EH (cell line): Measurements from ENCODE around the gene CPD.
"Not testable (repeated sequence)": the region's sequence is repeated elsewhere in the genome, so short reads cannot be mapped to it uniquely, and the experiment has no call there.

ENCODE experiments used
- DNase-seq: peaks from one replicate; pipeline ENCODE4 v3.0.0-alpha.2; 2015; ENCODE audit warnings: low read depth

The CPD gene

DNA sequence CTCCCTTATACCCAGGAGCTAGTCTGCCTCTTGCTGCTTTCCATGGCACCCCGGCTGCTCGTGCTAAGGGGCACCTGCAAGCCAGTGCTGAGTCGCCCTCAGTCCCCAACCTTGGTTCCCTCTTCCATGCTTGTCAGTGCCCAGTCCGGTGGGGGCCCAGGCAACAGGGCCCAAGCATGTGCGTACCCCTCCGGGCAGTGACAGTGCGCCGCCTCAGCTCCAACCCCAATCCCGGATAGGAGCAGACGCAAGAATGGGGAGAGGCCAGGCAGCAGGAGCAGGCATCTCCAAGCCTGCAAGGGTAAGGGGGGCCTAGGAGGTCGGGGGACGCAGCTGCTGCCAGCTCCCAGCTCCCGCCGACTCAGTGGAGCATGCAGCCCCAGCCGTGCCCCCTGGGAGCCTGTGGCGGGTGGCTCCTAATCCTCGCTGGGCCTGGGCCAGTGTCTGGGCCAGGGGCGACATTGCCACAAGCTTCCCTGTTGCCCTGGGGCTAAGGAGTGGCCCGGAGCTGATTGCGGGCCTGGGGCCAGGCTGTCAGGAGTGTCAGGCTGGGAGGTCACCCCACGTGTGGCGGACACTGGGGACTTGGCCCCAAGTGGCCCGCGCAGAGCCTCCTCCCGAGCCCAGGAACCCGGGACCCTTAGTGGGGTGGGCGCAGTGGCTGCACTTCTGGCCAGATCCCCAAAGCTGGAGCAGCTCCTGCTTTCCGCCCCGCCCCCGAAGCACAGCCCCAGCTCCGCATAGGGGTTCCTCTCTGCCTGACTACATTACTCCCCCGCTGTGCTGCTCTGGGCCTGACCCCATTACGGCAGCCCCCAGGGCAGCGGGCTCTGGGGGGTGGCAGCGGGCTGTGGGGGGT lies 9.8 kb downstream of the CPD start:
- no peak for DNase-seq

DNA sequence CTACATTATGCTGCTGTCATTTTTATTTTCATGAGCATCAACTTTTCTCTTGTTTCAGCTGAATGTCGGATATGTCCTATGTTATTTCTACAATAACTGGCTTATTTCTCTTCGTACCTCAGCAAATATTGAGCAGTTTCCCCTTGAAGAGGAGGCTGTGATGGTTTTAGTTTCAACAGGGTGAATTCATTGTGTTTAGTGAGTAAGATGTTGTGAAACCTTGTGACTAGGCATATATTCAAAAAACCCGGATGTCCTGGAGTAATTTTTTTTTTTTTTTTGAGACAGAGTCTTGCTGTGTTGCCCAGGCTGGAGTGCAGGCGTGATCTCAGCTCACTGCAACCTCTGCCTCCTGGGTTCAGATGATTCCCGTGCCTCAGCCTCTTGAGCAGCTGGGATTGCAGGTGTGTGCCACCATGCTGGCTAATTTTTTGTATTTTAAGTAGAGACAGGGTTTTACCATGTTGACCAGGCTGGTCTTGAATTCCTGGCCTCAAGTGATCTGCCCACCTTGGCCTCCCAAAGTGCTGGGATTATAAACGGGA lies 11.1 kb downstream of the CPD start:
- no peak for DNase-seq

DNA sequence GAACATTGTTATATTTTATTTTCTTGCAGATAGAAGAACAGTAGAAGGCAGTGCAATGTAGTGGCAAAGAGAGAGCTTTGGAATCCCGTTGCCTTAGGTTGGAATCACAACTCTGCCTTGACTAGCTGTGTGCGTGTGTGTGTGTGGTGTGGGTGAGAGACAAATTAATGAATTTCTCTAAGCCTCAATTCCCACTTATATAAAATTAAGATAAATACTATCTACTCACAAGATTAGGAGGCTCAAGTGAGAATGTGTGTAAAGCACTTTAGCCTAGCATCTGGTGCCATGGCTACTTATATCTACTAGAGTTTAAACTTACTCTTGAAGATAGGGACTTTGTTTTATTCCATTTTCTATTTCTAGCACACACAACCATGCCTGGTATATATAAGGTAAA lies 12.8 kb downstream of the CPD start:
- no peak for DNase-seq

DNA sequence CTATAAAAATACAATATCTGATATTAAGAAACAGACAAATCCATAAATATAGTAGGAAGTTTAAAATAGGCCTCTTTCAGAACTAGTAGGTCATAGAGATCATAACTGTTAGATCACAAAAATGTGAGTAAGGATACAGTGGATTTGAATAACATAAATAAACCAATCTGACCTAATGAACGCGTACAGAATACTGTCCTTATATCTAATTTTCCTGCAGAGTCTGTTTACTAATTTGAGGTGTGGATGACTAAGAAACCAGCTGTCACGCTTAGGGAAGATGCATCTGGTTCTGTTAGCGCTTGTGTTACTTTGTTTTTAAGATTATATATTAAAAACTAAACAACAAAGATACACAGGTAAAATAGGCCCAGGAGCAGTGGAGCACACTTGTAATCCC lies 14.8 kb downstream of the CPD start:
- no peak for DNase-seq

DNA sequence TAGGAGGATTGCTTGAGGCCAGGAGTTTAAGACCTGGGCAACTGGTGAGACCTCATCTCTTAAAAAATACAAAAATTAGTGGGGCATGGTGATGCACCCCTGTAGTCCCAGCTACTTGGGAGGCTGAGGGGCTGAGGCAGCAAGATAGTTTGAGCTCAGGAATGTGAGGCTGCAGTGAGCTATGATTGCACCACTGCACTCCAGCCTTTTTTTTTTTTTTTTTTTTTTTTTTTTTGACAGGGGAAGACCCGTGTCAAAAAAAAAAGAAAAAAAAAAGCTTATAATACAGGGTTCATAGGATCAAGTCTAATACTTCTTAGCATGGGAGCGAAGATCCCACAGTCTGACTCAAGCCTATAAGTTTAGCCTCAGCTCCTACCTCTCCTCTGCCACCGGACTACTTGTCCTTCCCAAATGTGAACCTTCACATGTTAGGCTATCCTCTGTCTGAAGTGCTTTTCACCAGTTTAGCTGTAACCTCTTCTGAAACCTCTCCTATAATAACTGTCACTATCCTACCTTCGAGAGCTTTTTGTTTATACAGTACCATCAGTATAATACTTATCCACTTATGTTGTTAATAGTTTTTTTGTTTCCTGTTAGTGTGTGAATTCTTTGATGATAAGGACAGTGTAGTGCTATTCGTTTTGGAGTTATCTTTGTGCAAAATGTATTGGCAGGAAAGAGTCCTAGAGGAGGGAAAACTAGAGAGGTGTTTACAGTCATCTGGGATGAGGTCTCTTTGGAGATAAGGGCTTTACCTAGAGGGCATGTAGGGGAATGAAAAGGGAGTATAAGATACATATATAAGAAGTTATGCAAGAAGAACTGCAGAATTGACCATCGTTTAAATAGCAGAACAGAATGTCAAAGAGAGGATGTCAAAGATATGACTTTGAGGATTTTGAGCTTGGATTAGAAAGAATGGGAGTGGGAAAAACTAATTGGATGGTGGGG lies 15.5 kb downstream of the CPD start:
- DNase-seq, result no peak

DNA sequence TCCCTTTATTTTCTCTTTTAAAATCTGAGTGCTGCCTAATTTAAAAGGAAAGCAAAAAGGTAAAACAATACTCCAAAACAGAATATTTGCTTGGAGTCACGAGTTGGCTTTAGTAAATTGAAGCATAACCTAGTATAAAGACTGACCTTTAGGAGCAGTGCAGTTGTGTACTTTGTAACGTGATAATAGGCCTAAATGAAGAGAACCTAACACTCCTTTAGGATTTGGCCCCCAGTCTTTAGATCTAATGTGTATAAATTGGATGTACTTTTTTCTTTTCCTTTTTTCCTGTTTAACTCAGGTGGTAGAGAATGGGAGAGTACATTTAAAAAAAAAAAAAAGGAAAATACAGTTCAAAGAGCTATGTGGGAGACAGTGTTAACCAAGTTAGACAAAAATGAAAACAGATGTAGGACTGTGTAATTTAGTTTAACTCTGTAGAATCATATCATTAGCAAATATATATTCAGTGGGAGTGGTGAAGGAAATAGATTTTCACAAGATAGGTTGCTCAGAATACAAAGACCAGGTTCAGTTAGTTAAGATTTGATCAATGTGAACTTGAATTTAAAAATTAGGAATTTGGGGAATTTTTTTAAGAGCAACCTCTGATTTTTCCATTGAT lies 16.8 kb downstream of the CPD start:
- no peak for DNase-seq

DNA sequence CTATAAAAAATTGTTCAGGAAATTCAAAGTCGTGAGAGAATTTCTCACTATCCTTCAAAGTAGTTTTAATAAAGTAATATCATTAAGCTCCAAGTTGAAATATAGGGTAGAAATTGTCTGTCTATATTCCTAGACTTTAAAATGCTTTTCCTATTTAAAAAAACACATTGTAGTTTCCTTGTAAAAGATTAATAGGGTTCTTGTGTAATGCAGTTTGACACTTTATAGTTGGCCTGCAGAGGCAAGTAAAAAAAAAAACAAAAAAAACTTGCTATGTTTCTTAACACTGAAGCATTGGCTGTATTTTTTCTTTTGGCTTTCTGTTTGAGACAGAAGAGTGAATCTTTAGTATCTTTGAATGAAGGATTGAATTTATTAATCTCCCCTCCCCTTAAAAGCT lies 17.4 kb downstream of the CPD start:
- DNase-seq, result no peak

DNA sequence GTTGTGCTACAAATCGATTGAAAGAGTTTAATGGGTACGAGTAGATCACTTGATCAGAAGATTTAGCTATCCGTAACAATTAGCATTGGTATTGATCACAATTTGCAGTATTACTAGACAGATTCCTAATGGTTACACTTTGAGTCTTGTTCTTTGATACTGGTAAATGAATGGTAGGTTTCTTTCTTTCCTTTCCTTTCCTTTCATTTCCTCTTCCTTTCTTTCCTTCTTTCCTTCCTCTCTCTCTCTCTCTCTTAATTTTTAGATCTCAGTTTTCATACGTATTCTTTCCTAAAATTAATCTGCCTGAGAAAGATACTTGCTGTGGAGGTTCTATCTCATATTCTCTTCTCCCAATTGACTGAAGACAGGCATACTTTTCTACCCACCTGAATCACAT lies 17.9 kb downstream of the CPD start:
- no peak for DNase-seq

DNA sequence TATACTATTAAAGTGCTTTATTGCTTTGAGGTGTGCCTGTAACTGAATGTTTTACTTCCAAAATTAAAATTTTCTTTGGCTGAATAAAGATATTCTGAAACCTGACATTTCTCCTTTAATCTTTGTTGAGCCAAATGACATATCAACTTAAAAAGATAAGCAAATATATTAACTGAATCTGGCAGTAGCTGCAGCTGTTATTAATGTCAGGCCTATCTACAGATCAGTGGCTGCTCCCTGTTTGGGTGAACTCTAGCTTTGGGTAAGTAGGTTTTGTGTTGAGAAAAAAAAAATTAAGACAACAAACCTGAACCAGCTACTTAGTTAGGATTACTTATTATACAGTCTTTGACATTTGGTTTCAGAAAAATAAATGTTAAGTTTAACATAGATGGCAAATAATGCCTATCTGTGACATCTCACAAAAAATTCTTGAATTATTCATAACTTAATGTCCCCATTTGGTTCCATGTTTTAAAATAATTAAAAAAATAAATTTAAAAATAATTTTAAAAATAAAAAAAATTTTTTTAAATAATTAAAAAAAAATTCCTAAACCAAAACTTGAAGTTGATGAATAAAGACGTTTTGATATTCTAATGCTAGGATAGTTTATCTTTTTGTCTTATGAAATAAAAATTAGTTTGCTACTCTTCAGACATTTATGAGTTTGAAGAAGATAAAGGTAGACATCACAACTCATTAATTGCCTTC lies 19.8 kb downstream of the CPD start:
- no peak for DNase-seq

DNA sequence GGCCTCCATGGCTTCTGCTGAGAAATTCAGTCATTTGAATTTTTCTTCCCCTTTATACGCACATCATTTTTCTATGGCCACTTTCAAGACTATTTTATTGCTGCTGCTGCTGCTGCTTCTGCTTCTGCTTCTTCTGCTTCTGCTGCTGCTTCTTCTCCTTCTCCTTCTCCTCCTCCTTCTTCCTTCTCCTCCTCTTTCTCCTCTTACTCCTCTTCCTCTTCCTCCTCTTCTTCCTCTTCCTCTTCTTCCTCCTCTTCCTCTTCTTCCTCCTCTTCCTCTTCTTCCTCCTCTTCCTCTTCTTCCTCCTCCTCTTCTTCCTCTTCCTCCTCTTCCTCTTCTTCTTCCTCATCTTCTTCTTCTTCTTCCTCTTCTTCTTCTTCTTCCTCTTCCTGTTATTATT lies 22.4 kb downstream of the CPD start:
- no peak for DNase-seq

DNA sequence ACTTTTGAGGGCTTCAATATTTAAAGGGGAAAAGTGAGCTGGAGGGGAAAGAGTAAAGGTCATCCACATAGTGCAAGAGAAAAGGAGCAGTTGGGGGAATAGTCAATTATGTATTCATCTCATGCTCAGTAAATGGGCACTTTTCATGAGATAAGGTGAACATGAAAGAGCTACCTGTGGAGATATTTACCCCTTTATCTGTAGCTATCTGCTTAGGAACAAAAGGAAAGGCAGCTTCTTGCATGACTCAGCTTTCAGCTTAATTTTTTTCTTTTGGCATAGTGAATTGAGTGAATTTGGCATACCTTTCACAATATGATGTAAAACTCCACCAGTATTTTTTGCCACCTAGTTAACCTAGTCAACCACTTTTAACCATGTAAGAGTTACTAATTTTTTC lies 26.4 kb downstream of the CPD start:
- DNase-seq, result no peak

DNA sequence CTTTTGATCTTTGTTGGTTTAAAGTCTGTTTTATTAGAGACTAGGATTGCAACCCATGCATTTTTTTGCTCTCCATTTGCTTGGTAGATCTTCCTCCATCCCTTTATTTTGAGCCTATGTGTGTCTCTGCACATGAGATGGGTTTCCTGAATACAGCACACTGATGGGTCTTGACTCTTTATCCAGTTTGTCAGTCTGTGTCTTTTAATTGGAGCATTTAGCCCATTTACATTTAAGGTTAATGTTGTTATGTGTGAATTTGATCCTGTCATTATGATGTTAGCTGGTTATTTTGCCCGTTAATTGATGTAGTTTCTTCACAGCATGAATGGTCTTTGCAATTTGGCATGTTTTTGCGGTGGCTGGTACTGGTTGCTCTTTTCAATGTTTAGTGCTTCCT lies 31.9 kb downstream of the CPD start:
- DNase-seq, result not testable (repeated sequence)

DNA sequence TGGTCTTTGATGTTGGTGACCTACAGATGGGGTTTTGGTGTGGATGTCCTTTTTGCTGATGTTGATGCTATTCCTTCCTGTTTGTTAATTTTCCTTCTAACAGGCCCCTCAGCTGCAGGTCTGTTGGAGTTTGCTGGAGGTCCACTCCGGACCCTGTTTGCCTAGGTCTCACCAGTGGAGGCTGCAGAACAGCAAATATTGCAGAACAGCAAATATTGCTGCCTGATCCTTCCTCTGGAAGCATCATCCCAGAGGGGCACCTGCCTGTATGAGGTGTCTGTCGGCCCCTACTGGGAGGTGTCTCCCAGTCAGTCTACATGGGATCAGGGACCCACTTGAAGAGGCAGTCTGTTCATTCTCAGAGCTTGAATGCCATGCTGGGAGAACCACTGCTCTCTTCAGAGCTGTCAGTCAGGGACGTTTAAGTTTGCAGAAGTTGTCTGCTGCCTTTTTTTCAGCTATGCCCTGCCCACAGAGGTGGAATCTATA lies 33.3 kb downstream of the CPD start:
- DNase-seq, result not testable (repeated sequence)

DNA sequence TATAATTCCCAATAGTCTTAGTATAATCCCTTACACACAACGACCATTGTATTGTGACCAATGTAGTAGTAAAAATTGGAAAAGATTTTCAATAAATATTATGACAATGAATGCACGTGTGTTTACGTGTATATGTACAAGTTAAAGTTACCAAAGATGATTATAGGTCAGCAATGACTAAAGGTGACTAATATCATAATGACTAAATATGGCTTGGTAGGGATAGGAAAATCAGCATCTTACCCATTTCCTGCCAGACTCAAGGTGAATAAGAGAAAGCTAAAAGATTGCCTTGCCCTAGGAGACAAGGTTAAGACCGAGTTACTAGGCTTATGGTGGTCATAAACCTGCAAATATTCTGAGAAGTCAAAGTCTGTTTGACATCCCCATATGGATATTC lies 34.4 kb downstream of the CPD start:
- peak; percentile 12 for DNase-seq

DNA sequence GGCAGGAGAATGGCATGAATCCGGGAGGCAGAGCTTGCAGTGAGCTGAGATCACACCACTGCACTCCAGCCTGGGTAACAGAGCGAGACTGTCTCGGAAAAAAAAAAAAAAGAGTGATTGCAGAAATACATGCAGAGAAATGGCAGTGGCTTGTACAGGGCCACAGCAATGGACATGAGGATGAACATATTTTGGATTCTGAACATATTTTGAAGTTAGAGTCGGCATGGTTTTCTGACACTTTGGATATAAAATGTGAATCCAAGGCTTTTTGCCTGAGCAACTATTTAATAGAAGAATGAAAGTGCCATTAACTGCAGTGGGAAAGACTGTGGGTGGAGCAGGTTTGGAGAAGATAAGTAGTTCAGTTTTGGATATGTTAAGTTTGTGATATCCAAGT lies 35.8 kb downstream of the CPD start:
- DNase-seq, result peak; percentile 79

DNA sequence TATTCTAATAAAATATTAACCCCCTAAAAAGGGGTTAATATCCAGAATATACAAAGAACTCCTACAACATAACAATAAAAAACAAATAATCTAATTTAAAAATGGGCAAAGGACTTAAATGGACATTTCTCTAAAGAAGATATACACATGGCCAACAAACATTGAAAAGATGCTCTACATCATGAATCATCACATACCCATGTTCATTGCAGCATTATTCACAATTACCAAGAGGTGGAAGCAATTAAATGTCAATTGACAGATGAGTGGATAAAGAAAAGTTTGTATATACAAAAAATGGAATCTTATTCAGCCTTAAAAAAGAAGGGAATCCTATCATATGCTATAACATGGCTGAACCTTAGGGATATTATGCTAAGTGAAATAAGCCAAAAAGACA lies 36.8 kb downstream of the CPD start:
- DNase-seq, result peak; percentile 71

DNA sequence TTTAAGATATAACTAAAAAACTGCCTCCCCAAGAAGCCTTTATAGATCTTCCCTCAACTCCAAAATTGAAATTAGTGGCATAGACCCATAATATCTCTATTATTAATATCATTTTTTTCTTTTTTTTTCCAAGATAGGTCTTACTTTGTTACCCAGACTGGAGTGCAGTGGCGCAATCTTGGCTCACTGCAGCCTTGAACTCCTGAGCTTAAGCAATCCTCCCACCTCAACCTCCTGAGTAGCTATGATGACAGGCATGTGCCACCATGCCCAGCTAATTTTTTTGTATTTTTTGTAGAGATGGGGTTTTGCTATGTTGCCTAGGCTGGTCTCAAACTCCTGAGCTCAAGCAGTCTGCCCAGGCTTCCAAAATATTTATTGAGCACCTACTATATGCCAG lies 39.3 kb downstream of the CPD start:
- DNase-seq, result not testable (repeated sequence)

DNA sequence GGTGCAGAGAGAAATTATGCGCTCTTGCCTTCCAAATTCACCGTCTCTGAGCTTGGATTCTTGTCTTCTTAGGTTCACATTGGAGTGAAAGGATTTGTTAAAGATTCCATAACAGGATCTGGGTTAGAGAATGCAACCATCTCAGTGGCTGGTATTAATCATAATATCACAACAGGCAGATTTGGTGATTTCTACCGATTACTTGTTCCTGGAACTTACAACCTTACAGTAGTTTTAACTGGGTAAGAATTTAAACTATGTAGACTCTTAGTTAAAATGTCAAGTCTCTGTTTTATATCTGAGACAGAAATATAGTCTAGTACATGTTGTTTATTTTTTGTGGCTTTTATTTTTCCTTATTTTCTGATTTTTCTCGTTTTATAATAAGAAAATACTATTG lies 42.9 kb downstream of the CPD start:
- peak; percentile 21 for DNase-seq

DNA sequence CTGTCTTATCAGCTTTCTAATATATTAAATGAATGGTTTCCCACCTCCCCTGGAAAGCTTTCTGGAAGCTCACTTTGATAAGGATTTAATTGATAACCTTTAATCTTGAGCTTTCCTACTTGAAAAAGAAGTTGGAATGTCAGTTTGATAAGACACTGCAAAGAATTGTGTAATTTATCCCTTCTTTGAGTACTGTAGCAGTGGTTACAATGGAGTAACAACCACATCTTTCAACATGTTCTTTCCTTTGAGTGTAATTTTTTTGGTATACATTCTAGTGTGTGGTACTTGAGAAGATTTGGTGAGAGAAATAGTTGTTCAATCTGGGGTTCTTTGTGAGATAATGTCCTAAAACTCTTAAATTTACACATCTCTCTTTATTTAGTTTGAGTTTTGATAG lies 43.4 kb downstream of the CPD start:
- no peak for DNase-seq

DNA sequence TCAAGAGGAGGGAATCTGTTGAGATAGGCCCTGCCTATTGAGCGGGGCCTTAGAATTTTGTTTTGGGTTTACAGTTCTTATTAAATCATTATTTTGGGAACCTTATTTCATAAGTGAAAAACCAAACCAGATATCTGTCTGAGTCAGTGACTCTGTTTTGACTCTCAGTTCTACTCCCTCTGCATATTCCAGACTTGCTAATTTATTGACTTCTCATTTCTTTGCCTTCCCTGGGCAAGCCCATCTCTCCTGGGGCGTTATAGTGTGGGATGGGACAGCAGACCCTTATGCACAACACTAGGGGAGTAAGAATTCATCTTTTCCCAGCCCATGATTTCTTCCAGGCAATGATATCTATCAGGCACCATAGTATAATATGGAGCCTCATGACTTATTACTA lies 45.7 kb downstream of the CPD start:
- DNase-seq, result no peak

DNA sequence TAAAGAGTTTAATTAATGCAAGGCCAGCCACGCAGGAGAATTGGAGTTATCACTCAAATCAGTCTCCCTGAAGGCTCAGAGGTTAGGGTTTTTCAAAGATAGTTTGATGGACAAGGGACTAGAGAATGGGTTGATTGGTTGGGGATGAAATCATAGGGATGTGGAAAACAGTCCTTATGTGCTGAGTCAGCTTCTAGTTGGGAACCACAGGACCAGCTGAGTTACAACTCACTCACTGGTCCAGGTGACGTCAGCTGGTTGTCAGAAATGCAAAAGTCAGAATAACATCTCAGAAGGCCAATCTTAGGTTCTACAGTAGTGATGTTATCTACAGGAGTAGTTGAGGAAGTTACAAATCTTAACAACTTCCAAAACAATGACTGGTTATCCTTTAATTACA lies 47.6 kb downstream of the CPD start:
- peak; percentile 9 for DNase-seq

DNA sequence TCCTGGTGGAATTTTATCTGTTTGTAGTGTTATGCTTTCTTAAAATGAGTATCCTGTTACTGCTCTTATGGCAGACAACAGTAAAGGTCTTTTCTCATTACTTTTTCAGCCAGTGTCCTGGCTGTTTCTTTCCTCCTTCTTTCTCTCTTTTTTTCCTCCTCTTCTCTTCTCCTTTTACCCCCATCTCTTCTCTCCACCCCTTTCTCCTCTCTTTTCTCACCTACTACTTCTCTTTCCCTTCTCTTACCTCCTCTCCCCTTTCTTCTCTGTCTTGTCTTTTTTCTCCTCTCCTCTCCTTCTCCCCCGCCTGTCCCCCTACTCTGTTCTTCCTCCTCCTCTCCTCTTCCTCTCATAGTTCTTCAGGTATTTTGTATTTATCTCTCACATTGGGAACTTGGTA lies 48.9 kb downstream of the CPD start:
- no peak for DNase-seq
